B cell (primary cell): ENCODE results near the gene RNF150. TPM values are rescaled to one million over a fixed set of nuclear protein-coding genes. Genes with fewer than 3 reads are reported as not detected.

Experiments used
- ATAC-seq: fragments of 200-7000 bp; cut with Tn5 transposase; one replicate; pipeline ENCODE4 v1.10.0; 2021; ENCODE audit warnings: low read depth, mild to moderate bottlenecking, moderate number of reproducible peaks, moderate library complexity
- CTCF ChIA-PET: fragments of 350-600 bp; sonication (Branson Sonifier 250); formaldehyde crosslinking; loops from one replicate; lab custom pipeline; 2021; ENCODE audit warnings: antibody characterized with exemption, inconsistent platforms; lab: Charles Lee
- POLR2A ChIA-PET: fragments of 350-600 bp; sonication (Branson Sonifier 250); formaldehyde crosslinking; loops from one replicate; lab custom pipeline; 2021; ENCODE audit warnings: antibody characterized with exemption; lab: Charles Lee
- DNase-seq: peaks from one replicate; pipeline ENCODE4 v3.0.0; 2013
- H2AFZ ChIP-seq: 2 replicates; pipeline ENCODE4 v1.6.1; 2012; ENCODE audit warnings: mild to moderate bottlenecking, low read depth, low read length; ENCODE audit not compliant: insufficient read depth, poor library complexity, severe bottlenecking
- H3K27ac ChIP-seq, 2 donors: 1 replicate in 1 of 2; 2 replicates in 1 of 2; pipeline ENCODE4 v1.5.1; 2012 to 2013; ENCODE audit warnings: low read length in 2 of 2, mild to moderate bottlenecking in 2 of 2, moderate library complexity in 1 of 2
- H3K27me3 ChIP-seq, 4 experiments: fragments of 200-600 bp in 1 of 4; sonication (generic) in 1 of 4; replicated peaks in 1 of 4; 1 replicate in 2 of 4; 2 replicates in 2 of 4; pipeline versions ENCODE4 v1.6.1 to v1.7.0; 2013 to 2016; ENCODE audit warnings: low read length in 3 of 4, mild to moderate bottlenecking in 2 of 4, mixed read lengths in 1 of 4, moderate library complexity in 1 of 4; ENCODE audit not compliant: insufficient read depth in 4 of 4, control insufficient read depth in 3 of 4; ENCODE audit errors: control extremely low read depth in 1 of 4
- H3K36me3 ChIP-seq, 2 experiments: replicated peaks in 1 of 2; 1 replicate in 1 of 2; 2 replicates in 1 of 2; pipeline versions ENCODE4 v1.6.1 to v1.7.1; 2013; ENCODE audit warnings: low read length in 1 of 2; ENCODE audit not compliant: insufficient read depth in 2 of 2, control insufficient read depth in 1 of 2; ENCODE audit errors: control extremely low read depth in 1 of 2, extremely low read depth in 1 of 2
- H3K4me1 ChIP-seq, 2 donors: fragments of 200-600 bp in 1 of 2; sonication (generic) in 1 of 2; 1 replicate in 1 of 2; 2 replicates in 1 of 2; pipeline versions ENCODE4 v1.5.1 to v1.6.1; 2013 to 2017; ENCODE audit warnings: low read length in 2 of 2; ENCODE audit not compliant: control insufficient read depth in 2 of 2, insufficient read depth in 2 of 2
- H3K4me2 ChIP-seq: replicated peaks from 2 replicates; pipeline ENCODE3; 2012; ENCODE audit warnings: mild to moderate bottlenecking, low read depth, low read length; ENCODE audit not compliant: poor library complexity, severe bottlenecking
- H3K4me3 ChIP-seq, 5 experiments: fragments of 200-600 bp in 1 of 5; sonication (generic) in 1 of 5; 1 replicate in 3 of 5; 2 replicates in 2 of 5; pipeline versions ENCODE4 v1.5.1 to v1.7.0; 2011 to 2016; ENCODE audit warnings: low read length in 4 of 5, mild to moderate bottlenecking in 4 of 5, low read depth in 2 of 5, control low read depth in 1 of 5, moderate library complexity in 1 of 5; ENCODE audit not compliant: insufficient read depth in 1 of 5; ENCODE audit errors: control extremely low read depth in 1 of 5, extremely low read depth in 1 of 5
- H3K79me2 ChIP-seq: fragments of 200-600 bp; sonication (generic); one replicate; pipeline ENCODE4 v1.6.0; 2016; ENCODE audit warnings: low read length; ENCODE audit not compliant: control insufficient read depth, insufficient read depth
- H3K9ac ChIP-seq: fragments of 200-600 bp; sonication (generic); 2 replicates; pipeline ENCODE4 v1.6.1; 2017; ENCODE audit warnings: mild to moderate bottlenecking, low read length, moderate library complexity
- H3K9me3 ChIP-seq, 3 donors: one replicate each; pipeline versions ENCODE4 v1.6.1 to v1.7.1; 2013; ENCODE audit warnings: low read length in 2 of 3; ENCODE audit not compliant: control insufficient read depth in 2 of 3, insufficient read depth in 1 of 3; ENCODE audit errors: control extremely low read depth in 1 of 3
- H4K20me1 ChIP-seq: 2 replicates; pipeline ENCODE4 v1.6.0; 2012; ENCODE audit warnings: mild to moderate bottlenecking, low read length; ENCODE audit not compliant: insufficient read depth, control insufficient read depth, poor library complexity, severe bottlenecking
- H3K27ac Mint-ChIP-seq: one replicate; pipeline ENCODE4 v1.8.0; 2021; ENCODE audit warnings: mixed read lengths
- H3K27me3 Mint-ChIP-seq: one replicate; pipeline ENCODE4 v1.8.0; 2021; ENCODE audit warnings: mixed read lengths
- H3K4me1 Mint-ChIP-seq: one replicate; pipeline ENCODE4 v1.8.0; 2021; ENCODE audit warnings: mixed read lengths
- H3K4me3 Mint-ChIP-seq: one replicate; pipeline ENCODE4 v1.8.0; 2021; ENCODE audit warnings: mixed read lengths
- H3K9me3 Mint-ChIP-seq: one replicate; pipeline ENCODE4 v1.8.0; 2022; ENCODE audit warnings: mixed read lengths; ENCODE audit not compliant: insufficient read depth
- CTCF ChIP-seq: fragments of 200-600 bp; IDR thresholded peaks from one replicate; pipeline ENCODE4 v1.8.0; 2022; ENCODE audit warnings: antibody characterized with exemption, mild to moderate bottlenecking
- EZH2 ChIP-seq: IDR thresholded peaks from 2 replicates; pipeline ENCODE4 v1.6.1; 2012; ENCODE audit warnings: borderline replicate concordance, low read depth, mild to moderate bottlenecking, moderate library complexity, low read length; ENCODE audit not compliant: insufficient read depth, poor library complexity, severe bottlenecking
- WGBS: methylation state at CpG from one replicate; pipeline ENCODE4 v1.1.5; 2013; ENCODE audit warnings: missing lambda C conversion rate; ENCODE audit not compliant: insufficient coverage; 5-methylcytosine and 5-hydroxymethylcytosine counted together
- intact Hi-C: fragments of 100-400 bp; cut with micrococcal nuclease; formaldehyde crosslinking; loops from one replicate; pipeline ENCODE4 v1.10.0; 2022
- polyA plus RNA-seq: library from polyadenylated mRNA; depleted of rRNA; stranded (reverse); fragments of >200 nt; gene quantifications from 2 replicates; pipeline ENCODE4 v1.2.3, GENCODE V29; 2012
- total RNA-seq, 2 donors: library from RNA; stranded (reverse); fragments of 120-200 nt in 1 of 2; gene quantifications; 1 replicate in 1 of 2; 2 replicates in 1 of 2; pipeline versions ENCODE4 v1.2.3 to v1.2.4, GENCODE V29; 2013 to 2022

Gene RNF150
- total and polyA plus RNA-seq, 2 donors (not counting 1 experiment from before 2014, with no cell fraction given) = not detected

- no peak overlapping the region for H3K27ac Mint-ChIP-seq
- WGBS = no CpG with 5 or more reads among the region's 1 CpG
- H3K4me3 Mint-ChIP-seq = no peak overlapping the region
- Histone ChIP-seq H3K9me3 (no peaks in the 10 kb centered on the region), H3K4me2 (no peak overlapping the region), H3K4me1 (no peaks in the 10 kb centered on the region), H3K79me2 (no peaks in the 10 kb centered on the region), H3K9ac (no peak overlapping the region), H3K4me3 (no peak overlapping the region), H3K27ac (no peak overlapping the region), H3K27me3 (peaks cover 0 to 5% (median 2%) of the 10 kb centered on the region in 4 experiments), H4K20me1 (no peaks in the 10 kb centered on the region), H3K36me3 (no peaks in the 10 kb centered on the region), H2AFZ (no peak overlapping the region)
- intact Hi-C loops = loop anchor here (10.0 kb wide), 2 partner anchors 1855 to 1975 kb away; partner anchors contain the start of gene INPP4B
- ChIA-PET CTCF (interaction anchor here (1.4 to 1.7 kb wide), 2 partner anchors 11 to 15 kb away, joined by 3 to 8 read pairs; no protein-coding TSS in a partner anchor), POLR2A (no interaction called here)
- no peaks in the 10 kb centered on the region for H3K4me1 Mint-ChIP-seq
- no peaks in the 10 kb centered on the region for H3K9me3 Mint-ChIP-seq
- ATAC-seq = no peak
- DNase-seq = no peak
- no peak for TF ChIP-seq CTCF
- TF ChIP-seq EZH2 = no peak
- H3K27me3 Mint-ChIP-seq = peaks cover 17% of the 10 kb centered on the region
Measured at GRCh38 chr4:140869446-140869845, 263.8 kb downstream of the RNF150 start.

- CTCF ChIA-PET = interaction anchor here (1.3 to 4.0 kb wide), 2 partner anchors 9 to 17 kb away, joined by 4 to 25 read pairs; no protein-coding TSS in a partner anchor
- TF ChIP-seq EZH2 = no peak
- H3K36me3 ChIP-seq = no peaks in the 10 kb centered on the region
- intact Hi-C loops = loop anchor here (10.0 kb wide), 2 partner anchors 1857 to 1977 kb away; partner anchors contain the start of gene INPP4B
- H3K4me1 Mint-ChIP-seq = peaks cover 9% of the 10 kb centered on the region
- peaks cover 15% of the 10 kb centered on the region for H3K27me3 Mint-ChIP-seq
- no peaks in the 10 kb centered on the region for H3K9me3 ChIP-seq
- DNase-seq = no peak
- no peak for ATAC-seq
- H3K27me3 ChIP-seq = peaks cover 0 to 5% (median 2%) of the 10 kb centered on the region in 4 experiments
- no peak overlapping the region for H3K4me3 ChIP-seq
- peaks cover 3 to 9% of the 10 kb centered on the region in 2 donors for H3K4me1 ChIP-seq
- H3K9ac ChIP-seq = no peak overlapping the region
- H3K9me3 Mint-ChIP-seq = no peaks in the 10 kb centered on the region
- H3K27ac ChIP-seq = no peak overlapping the region
- POLR2A ChIA-PET = no interaction called here
- H3K4me2 ChIP-seq = no peak overlapping the region
- no peak overlapping the region for H2AFZ ChIP-seq
- no peaks in the 10 kb centered on the region for H3K79me2 ChIP-seq
- no CpG with 5 or more reads among the region's 3 CpGs for WGBS
- H3K27ac Mint-ChIP-seq = no peak overlapping the region
- no peak overlapping the region for H3K4me3 Mint-ChIP-seq
- H4K20me1 ChIP-seq = no peaks in the 10 kb centered on the region
Measured at GRCh38 chr4:140867356-140867755, 265.9 kb downstream of the RNF150 start.
